Measurements from ENCODE around the gene HCN4. TPM values are rescaled to one million over a fixed set of nuclear protein-coding genes. Genes with fewer than 3 reads are reported as not detected.
"Not testable (repeated sequence)": the region's sequence is repeated elsewhere in the genome, so short reads cannot be mapped to it uniquely, and the experiment has no call there.

HCN4 gene
- total RNA-seq, 2 donors from 2014 or later, result not detected

DNA sequence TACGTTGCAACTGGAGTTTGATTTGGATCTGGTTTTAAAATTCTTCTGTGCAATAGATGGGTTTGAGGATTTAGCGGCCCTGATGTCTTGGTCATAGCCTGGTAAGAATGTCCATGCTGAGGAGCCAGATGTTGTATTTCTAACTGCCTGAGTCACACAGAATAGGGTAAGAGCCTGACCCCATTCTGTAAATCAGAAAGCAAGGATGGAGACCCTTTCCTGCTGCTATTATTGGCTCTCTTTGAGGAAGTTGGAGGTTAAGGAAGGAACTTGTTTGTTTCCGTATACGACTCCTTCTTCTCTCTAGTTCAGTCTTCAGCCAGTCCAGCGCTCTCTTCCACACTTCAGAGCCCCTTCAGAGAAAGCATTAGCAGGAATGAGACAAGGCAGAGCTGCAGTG is 65.1 kb downstream of the HCN4 start:
- H3K36me3 Mint-ChIP-seq (ENCODE audit: low read depth), result peaks cover 7% of the 10 kb centered on the region
- H3K27ac Mint-ChIP-seq, result no peak overlapping the region
- no peaks in the 10 kb centered on the region for H3K27me3 Mint-ChIP-seq
- peaks cover 3% of the 10 kb centered on the region for H3K4me1 Mint-ChIP-seq
- DNase-seq (no peak), ATAC-seq (no peak)
- no peak overlapping the region for H3K4me3 Mint-ChIP-seq
- H3K9me3 ChIP-seq (ENCODE audit: control insufficient read depth, low read length, poor library complexity, severe bottlenecking), result no peaks in the 10 kb centered on the region

DNA sequence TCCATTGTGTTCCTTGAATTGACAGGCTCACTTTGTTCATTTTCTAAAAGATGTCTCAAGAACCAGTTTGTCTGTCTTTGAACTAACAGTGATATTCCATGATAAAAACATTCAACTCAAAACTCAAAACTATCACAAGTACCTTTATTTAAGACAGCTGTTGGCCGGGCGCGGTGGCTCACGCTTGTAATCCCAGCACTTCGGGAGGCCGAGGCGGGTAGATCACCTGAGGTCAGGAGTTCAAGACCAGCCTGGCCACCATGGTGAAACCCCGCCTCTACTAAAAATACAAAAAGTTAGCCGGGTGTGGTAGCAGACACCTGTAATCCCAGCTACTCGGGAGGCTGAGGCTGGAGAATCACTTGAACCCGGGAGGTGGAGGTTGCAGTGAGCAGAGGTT is 68.5 kb downstream of the HCN4 start:
- DNase-seq; ATAC-seq; H3K4me3 Mint-ChIP-seq; H3K27me3 Mint-ChIP-seq; H3K9me3 ChIP-seq (ENCODE audit: control insufficient read depth, low read length, poor library complexity, severe bottlenecking); H3K27ac Mint-ChIP-seq; H3K4me1 Mint-ChIP-seq: not testable (repeated sequence)
- H3K36me3 Mint-ChIP-seq (ENCODE audit: low read depth), result peaks cover 12% of the 10 kb centered on the region

DNA sequence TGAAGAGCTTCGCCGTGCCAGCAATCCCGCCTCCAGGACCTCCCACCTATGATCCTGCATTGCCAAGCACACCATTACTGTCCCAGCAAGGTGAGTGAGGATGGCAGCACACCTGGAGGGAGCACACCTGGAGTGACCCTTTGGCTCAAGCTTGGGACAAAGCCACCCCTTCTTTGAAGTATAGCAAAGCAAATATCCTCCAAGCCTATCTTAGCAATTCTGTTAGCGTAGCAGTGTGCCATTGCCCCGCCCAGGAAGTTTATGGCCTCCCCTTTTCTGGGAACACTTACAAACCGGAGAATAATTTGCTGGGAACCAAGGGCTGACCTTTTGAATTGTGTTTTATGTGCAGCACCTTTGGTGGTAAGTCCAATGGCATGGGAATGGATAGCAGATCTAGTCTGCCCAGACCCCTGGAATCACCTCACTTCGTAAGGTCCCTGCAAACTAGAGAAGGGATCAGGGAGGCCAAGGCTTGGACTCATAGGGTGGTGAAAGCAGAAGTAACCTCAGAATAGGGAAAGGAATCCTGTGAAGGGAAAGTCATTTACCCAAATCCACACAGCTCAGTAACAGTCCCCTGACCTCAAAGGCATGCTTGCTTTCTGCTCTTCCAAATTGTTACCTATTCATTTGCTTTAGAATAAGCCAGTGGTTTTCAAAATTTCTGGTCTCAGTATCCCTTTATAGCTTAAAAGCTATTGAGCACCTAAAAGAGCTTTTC is 70.1 kb downstream of the HCN4 start:
- Mint-ChIP-seq H3K4me3 (no peak overlapping the region), H3K4me1 (no peaks in the 10 kb centered on the region), H3K27ac (no peak overlapping the region), H3K27me3 (no peaks in the 10 kb centered on the region), H3K36me3 (ENCODE audit: low read depth) (peaks cover 12% of the 10 kb centered on the region)
- ATAC-seq, result no peak
- DNase-seq, result no peak
- H3K9me3 ChIP-seq (ENCODE audit: control insufficient read depth, low read length, poor library complexity, severe bottlenecking), result no peaks in the 10 kb centered on the region

DNA sequence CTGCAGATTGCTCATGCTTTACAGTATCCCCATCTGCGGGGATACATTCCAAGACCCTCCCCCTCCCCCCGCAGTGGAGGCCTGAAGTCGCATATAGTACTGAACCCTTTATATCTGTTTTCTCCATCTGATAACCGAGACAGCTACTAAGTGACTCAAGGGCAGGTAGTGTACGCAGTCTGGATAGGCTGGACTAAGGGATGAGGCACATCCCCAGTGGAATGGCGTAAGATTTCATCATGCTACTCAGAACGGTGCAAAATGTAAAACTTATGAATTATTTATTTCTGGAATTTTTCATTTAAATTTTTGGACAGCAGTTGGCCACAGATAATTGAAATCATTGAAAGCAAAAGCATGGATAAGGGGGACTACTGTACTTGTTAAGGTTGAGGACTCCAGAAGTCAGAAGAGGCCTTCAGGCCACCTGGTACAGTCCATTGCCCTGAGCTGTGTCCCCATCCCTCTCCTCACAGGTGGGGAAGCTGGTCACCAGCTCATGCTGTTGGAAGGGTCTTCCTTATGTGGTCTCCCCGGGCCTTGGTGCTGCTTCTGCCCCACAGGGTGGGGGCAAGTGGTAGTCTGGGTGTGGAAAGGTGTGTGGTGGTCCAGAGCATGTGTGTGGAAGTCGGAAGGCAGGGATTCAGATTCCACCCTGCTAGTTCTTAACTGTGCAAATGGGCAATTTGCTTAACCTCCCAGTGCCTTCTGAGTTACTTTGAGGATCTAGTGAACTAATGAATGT is 72.0 kb downstream of the HCN4 start:
- H3K4me1 Mint-ChIP-seq, result no peaks in the 10 kb centered on the region
- no peak overlapping the region for H3K27ac Mint-ChIP-seq
- H3K36me3 Mint-ChIP-seq (ENCODE audit: low read depth), result peaks cover 7% of the 10 kb centered on the region
- DNase-seq, result no peak
- no peak for ATAC-seq
- no peaks in the 10 kb centered on the region for H3K9me3 ChIP-seq (ENCODE audit: control insufficient read depth, low read length, poor library complexity, severe bottlenecking)
- H3K27me3 Mint-ChIP-seq, result no peaks in the 10 kb centered on the region
- H3K4me3 Mint-ChIP-seq, result no peak overlapping the region

DNA sequence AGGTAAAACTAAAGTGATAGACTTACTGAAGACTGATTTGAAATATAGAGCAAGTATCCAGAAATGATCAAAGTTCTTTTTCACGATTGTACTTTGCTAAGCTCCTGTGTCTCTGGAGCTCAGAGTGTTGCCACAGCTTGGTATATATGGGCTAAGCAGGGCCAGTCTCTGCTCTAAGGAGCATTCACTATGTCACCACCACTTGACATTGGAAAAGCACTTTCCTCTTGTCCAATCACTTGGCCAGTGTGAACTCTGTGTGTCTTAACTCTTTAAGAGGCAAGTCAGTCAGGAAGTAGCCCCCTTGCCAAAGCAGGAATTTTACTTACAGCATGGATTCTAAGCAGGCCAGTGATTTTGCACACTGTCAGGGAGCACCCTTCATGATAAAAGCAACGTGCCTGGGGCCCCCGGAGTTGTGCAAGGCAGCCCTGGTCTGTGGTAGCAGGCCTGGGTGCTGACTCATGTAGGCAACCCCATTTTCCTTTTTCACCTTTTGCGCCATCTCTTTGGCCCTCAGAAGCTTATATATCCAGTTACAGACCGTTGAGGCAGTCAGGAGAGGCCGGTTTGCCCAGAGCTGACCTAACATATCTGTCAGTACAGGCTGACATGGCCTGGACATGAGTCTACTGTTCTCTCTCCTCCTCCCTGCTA is 73.0 kb downstream of the HCN4 start:
- no peak overlapping the region for H3K4me3 Mint-ChIP-seq
- H3K9me3 ChIP-seq (ENCODE audit: control insufficient read depth, low read length, poor library complexity, severe bottlenecking), result no peaks in the 10 kb centered on the region
- ATAC-seq (no peak), DNase-seq (no peak)
- no peak overlapping the region for H3K27ac Mint-ChIP-seq
- no peaks in the 10 kb centered on the region for H3K27me3 Mint-ChIP-seq
- no peaks in the 10 kb centered on the region for H3K4me1 Mint-ChIP-seq
- H3K36me3 Mint-ChIP-seq (ENCODE audit: low read depth), result peaks cover 5% of the 10 kb centered on the region

DNA sequence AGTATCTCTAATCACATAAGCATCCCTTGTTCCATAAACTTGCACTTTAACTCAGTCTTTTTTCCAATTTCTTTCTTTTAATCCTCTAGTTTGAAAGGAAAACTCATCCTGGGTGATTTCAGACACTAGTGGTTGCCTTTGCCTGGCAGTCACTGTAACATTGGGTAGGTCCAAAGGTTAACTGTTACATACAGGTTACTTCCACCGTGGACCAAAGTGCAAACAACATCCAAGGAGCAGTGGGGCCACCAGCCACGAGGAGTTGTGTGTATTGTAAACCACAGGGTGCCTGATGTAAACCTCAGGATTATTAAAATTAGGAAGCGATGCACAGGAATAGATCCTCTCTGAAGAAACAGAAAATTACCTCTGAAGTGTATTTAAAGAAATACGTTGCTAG is 75.0 kb downstream of the HCN4 start:
- Mint-ChIP-seq H3K27ac (no peak overlapping the region), H3K36me3 (ENCODE audit: low read depth) (peaks cover 10% of the 10 kb centered on the region), H3K4me3 (no peak overlapping the region), H3K27me3 (no peaks in the 10 kb centered on the region), H3K4me1 (no peaks in the 10 kb centered on the region)
- no peak for DNase-seq
- ATAC-seq, result no peak
- H3K9me3 ChIP-seq (ENCODE audit: control insufficient read depth, low read length, poor library complexity, severe bottlenecking), result no peaks in the 10 kb centered on the region

DNA sequence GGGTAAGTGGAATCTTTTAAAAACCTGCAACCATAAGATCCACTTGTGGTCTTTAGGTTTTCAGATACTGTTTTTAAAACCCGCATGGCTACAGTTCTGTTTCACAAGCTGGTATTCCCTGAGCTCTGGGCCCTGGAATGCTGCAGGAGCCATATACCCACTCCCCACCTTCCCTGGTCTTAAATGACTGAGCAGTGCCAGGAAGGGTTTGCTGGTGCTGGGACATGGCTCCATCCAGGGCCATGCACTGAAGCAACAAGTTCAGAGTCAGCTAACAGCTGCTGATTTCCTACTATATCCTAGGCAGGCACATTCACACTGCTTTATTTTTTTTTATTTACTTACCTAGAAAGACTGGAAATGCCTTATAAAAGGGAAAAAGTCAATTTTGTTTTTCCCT is 77.3 kb downstream of the HCN4 start:
- no peaks in the 10 kb centered on the region for H3K9me3 ChIP-seq (ENCODE audit: control insufficient read depth, low read length, poor library complexity, severe bottlenecking)
- no peak overlapping the region for H3K4me3 Mint-ChIP-seq
- H3K36me3 Mint-ChIP-seq (ENCODE audit: low read depth), result peaks cover 15% of the 10 kb centered on the region
- no peak for DNase-seq
- H3K27ac Mint-ChIP-seq, result no peak overlapping the region
- peaks cover 6% of the 10 kb centered on the region for H3K4me1 Mint-ChIP-seq
- H3K27me3 Mint-ChIP-seq, result no peaks in the 10 kb centered on the region
- ATAC-seq, result no peak

DNA sequence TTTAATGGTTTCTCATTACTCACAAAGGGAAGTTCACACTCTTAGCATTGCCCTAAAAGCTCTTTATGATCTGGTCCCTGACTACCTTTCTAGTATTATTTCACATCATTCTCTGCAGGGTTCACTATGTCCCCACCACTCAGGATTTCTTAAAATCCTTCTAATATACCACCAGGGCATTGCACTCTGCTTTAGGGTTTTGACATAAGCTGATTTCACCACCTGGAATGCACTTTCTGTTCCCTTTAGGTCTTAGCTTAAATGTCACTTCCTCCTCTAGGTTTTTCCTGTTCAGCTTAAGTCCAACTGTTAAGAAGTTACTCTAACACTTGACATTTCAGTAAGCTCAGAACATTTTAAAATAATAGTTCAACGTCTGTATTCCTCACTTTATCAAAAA is 81.7 kb downstream of the HCN4 start:
- no peak for ATAC-seq
- H3K27me3 Mint-ChIP-seq, result no peaks in the 10 kb centered on the region
- H3K9me3 ChIP-seq (ENCODE audit: control insufficient read depth, low read length, poor library complexity, severe bottlenecking), result no peaks in the 10 kb centered on the region
- no peak for DNase-seq
- peaks cover 23% of the 10 kb centered on the region for H3K36me3 Mint-ChIP-seq (ENCODE audit: low read depth)
- H3K4me1 Mint-ChIP-seq, result peaks cover 9% of the 10 kb centered on the region
- no peak overlapping the region for H3K27ac Mint-ChIP-seq
- no peak overlapping the region for H3K4me3 Mint-ChIP-seq

DNA sequence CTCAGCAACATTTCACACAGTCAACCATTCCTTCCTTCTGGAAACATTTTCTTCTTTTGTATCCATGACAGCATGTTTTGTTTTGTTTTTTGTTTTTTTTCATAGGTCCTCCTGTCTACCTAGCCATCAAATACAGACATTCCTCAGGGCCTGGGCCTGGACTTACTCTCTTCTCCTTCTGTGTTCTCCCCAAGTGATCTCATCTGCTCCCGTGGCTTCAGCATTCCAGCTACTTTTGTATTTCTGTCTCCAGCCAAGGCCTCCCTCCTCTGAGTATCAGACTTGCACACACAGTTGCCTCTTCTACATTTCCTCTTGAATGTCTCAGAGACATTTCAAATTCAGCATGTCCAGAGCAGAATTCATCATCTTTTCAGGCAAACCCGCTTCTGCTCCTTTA is 82.4 kb downstream of the HCN4 start:
- H3K27me3 Mint-ChIP-seq, result no peaks in the 10 kb centered on the region
- peaks cover 25% of the 10 kb centered on the region for H3K36me3 Mint-ChIP-seq (ENCODE audit: low read depth)
- no peak overlapping the region for H3K4me3 Mint-ChIP-seq
- ATAC-seq, result no peak
- H3K27ac Mint-ChIP-seq, result peak overlapping the region; percentile 67
- no peak for DNase-seq
- peaks cover 9% of the 10 kb centered on the region for H3K4me1 Mint-ChIP-seq
- no peaks in the 10 kb centered on the region for H3K9me3 ChIP-seq (ENCODE audit: control insufficient read depth, low read length, poor library complexity, severe bottlenecking)

DNA sequence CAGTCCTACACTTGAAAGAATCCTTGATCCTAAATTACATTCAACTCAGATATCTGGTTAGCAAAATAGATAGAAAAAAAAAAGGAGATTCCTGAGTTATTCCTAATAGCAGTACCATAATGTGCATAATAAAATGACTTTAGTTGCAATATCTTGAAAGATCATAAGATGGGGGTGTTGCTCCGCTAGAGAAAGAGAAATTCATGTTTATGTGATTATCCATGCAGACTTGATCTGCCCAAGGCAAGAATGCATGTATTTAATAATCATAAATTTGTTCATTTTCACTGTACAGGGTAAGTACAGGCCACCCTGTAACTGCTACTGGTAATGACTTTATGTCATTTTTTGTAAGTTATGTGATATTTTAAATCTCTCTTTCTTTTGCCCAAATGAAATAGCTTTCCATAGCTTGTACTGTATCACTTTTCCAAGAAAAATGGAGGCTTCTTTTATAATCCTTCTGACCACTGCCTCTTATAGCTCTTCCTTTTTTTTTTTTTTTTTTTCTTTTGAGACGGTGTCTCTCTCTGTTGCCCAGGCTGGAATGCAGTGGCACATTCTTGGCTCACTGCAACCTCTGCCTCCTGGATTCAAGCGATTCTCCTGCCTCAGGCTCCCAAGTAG is 84.6 kb downstream of the HCN4 start:
- Mint-ChIP-seq H3K27ac (no peak overlapping the region), H3K27me3 (no peaks in the 10 kb centered on the region), H3K4me3 (no peak overlapping the region), H3K36me3 (ENCODE audit: low read depth) (peaks cover 24% of the 10 kb centered on the region), H3K4me1 (peaks cover 9% of the 10 kb centered on the region)
- no peak for DNase-seq
- H3K9me3 ChIP-seq (ENCODE audit: control insufficient read depth, low read length, poor library complexity, severe bottlenecking), result no peaks in the 10 kb centered on the region
- ATAC-seq, result no peak

DNA sequence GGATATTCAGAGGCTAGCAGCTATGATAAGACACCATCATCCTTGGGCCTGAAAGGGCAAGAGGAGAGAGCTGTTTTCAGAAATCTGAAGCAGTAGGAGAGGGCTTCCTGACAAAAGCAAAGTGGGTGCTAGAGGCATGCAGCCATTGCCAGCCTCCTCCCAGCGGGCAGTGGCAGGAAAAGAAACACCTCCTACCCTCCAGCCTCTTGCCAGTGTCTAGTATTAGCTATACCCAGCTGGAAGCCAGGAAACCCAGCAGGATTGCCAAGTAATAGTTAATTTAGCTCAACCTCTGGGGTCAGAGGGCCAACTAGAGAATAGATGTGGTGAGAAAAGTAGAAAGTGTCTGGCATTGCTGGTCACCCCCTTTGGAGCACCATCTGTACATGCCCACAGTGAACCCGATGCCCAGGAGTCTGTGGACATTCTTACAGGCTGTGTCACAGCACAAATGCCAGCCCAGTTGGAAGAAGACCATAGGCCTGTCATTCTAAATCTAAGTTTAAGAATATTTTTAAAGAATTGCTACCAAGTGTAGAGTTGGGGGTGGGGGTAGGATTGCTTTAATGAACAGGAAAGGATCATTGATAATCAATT is 85.3 kb downstream of the HCN4 start:
- Mint-ChIP-seq H3K4me3 (no peak overlapping the region), H3K4me1 (peaks cover 9% of the 10 kb centered on the region), H3K27me3 (no peaks in the 10 kb centered on the region), H3K36me3 (ENCODE audit: low read depth) (peaks cover 18% of the 10 kb centered on the region), H3K27ac (no peak overlapping the region)
- DNase-seq, result no peak
- no peak for ATAC-seq
- no peaks in the 10 kb centered on the region for H3K9me3 ChIP-seq (ENCODE audit: control insufficient read depth, low read length, poor library complexity, severe bottlenecking)

DNA sequence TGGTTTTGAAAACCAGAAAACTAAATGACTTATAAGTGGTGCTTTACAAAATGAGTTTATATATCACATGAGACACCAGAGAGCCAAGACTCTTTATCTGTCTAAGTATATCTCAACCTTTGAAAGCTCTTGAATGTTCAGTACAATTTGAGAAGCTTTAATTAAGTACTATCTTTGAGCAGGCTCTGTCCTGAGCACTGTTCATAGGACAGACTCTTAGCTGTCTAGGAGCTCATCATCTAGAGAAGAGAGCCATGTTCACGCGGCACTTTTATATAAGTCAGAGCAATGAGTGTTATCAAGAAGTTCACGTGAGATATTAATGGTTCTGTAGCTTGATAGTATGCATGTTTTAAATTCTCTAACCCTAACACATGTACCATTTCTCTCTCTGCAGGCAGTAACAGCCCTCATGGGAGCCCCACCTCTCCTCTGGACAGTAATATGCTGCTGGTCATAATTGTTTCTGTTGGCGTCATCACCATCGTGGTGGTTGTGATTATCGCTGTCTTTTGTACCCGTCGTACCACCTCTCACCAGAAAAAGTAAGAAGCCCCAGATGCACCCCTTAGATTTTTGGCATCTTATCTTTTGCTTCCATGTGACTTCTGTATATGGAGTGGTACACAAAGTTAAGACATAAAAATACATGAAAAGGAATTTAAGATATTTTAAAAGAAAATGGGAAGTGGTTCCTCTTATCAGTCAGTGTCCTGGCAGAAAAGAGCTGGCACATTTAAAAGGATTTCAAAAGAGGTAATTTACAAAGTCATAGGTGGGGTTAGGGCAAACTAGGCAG is 86.0 kb downstream of the HCN4 start:
- H3K9me3 ChIP-seq (ENCODE audit: control insufficient read depth, low read length, poor library complexity, severe bottlenecking), result no peaks in the 10 kb centered on the region
- peaks cover 18% of the 10 kb centered on the region for H3K36me3 Mint-ChIP-seq (ENCODE audit: low read depth)
- no peak for ATAC-seq
- peaks cover 9% of the 10 kb centered on the region for H3K4me1 Mint-ChIP-seq
- DNase-seq, result no peak
- no peak overlapping the region for H3K27ac Mint-ChIP-seq
- H3K27me3 Mint-ChIP-seq, result no peaks in the 10 kb centered on the region
- H3K4me3 Mint-ChIP-seq, result no peak overlapping the region
